Testis (tissue), 3 donors: Measurements from ENCODE around the gene PLSCR1. TPM values are rescaled to one million over a fixed set of nuclear protein-coding genes. Genes with fewer than 3 reads are reported as not detected.
"Not testable (repeated sequence)": the region's sequence is repeated elsewhere in the genome, so short reads cannot be mapped to it uniquely, and the experiment has no call there.

Experiments used
- DNase-seq: peaks from one replicate; pipeline ENCODE4 v3.0.0-alpha.2; 2019
- H3K27ac ChIP-seq, 2 donors: fragments of 200-600 bp; sonication (generic); one replicate each; pipeline ENCODE4 v1.5.1; 2019
- H3K27me3 ChIP-seq: fragments of 200-600 bp; sonication (generic); one replicate; pipeline ENCODE4 v1.5.1; 2019
- H3K36me3 ChIP-seq: fragments of 200-600 bp; sonication (generic); one replicate; pipeline ENCODE4 v1.5.1; 2017; ENCODE audit warnings: low read depth; ENCODE audit errors: missing control alignments
- H3K4me1 ChIP-seq: fragments of 200-600 bp; sonication (generic); one replicate; pipeline ENCODE4 v1.5.1; 2019
- H3K4me3 ChIP-seq, 2 donors: fragments of 200-600 bp; sonication (generic); one replicate each; pipeline ENCODE4 v1.5.1; 2017 to 2019
- H3K9me3 ChIP-seq: fragments of 200-600 bp; sonication (generic); one replicate; pipeline ENCODE4 v1.5.1; 2017
- CTCF ChIP-seq, 3 experiments: fragments of 450-650 bp in 2 of 3; fragments of 200-600 bp in 1 of 3; sonication (generic) in 1 of 3; IDR thresholded peaks; one replicate each; pipeline ENCODE4 v1.5.1; 2016 to 2019; ENCODE audit warnings: antibody characterized with exemption in 3 of 3, mild to moderate bottlenecking in 2 of 3, moderate library complexity in 1 of 3
- POLR2A ChIP-seq: fragments of 450-650 bp; IDR thresholded peaks from one replicate; pipeline ENCODE4 v1.6.1; 2017; ENCODE audit warnings: antibody characterized with exemption, mild to moderate bottlenecking, moderate library complexity
- WGBS, 2 donors: methylation state at CpG; one replicate each; pipeline ENCODE4 v1.1.5; 2018; 5-methylcytosine and 5-hydroxymethylcytosine counted together
- intact Hi-C: fragments of 100-400 bp; cut with DNase I; formaldehyde crosslinking; loops from one replicate; pipeline ENCODE4 v1.15.1; 2023; ENCODE audit warnings: low total_unique reads
- polyA plus RNA-seq: library from polyadenylated mRNA; stranded (reverse); fragments of 350-450 nt; fragmentation: Illumina TruSeq; extraction: RNeasy Lipid Tissue Mini Kit (QIAGEN cat#74804); gene quantifications from one replicate; pipeline ENCODE4 v1.2.3, GENCODE V29; 2014; ENCODE audit warnings: low read depth, low replicate concordance; ENCODE audit not compliant: insufficient read depth
- total RNA-seq, 2 donors: library from RNA; depleted of rRNA; stranded (reverse); fragments of >200 nt; gene quantifications; one replicate each; pipeline ENCODE4 v1.2.3, GENCODE V29; 2016

The PLSCR1 gene
- total and polyA plus RNA-seq, 3 donors from 2014 or later, result 32.1 to 83.4 (median 46.9) TPM

- Histone ChIP-seq H3K4me1 (no peaks in the 10 kb centered on the region), H3K27me3 (no peaks in the 10 kb centered on the region), H3K36me3 (no peaks in the 10 kb centered on the region), H3K9me3 (no peaks in the 10 kb centered on the region), H3K4me3 (no peak overlapping the region), H3K27ac (no peak overlapping the region)
- TF ChIP-seq CTCF (IDR thresholded peaks at IDR 0.05) (no peak), POLR2A (no peak)
- DNase-seq, result no peak
- intact Hi-C loops, result no loop called here
- WGBS, 2 donors, result 80 to 86% methylated on average over 2 of the region's 2 CpGs
Measured at GRCh38 chr3:146493761-146494160, 50.6 kb downstream of the PLSCR1 start.

- H3K9me3 ChIP-seq, result no peaks in the 10 kb centered on the region
- H3K27me3 ChIP-seq, result no peaks in the 10 kb centered on the region
- no peaks in the 10 kb centered on the region for H3K4me1 ChIP-seq
- no peak overlapping the region for H3K4me3 ChIP-seq
- no peak for TF ChIP-seq CTCF (IDR thresholded peaks at IDR 0.05)
- TF ChIP-seq POLR2A, result no peak
- 88 to 92% methylated on average over 2 of the region's 2 CpGs for WGBS, 2 donors
- H3K36me3 ChIP-seq, result no peaks in the 10 kb centered on the region
- intact Hi-C loops, result no loop called here
- H3K27ac ChIP-seq, result no peak overlapping the region
- DNase-seq, result no peak
Measured at GRCh38 chr3:146493221-146493620, 51.2 kb downstream of the PLSCR1 start.

- Histone ChIP-seq H3K36me3 (no peaks in the 10 kb centered on the region), H3K27me3 (no peaks in the 10 kb centered on the region), H3K27ac (no peak overlapping the region), H3K4me1 (no peaks in the 10 kb centered on the region), H3K4me3 (no peak overlapping the region), H3K9me3 (no peaks in the 10 kb centered on the region)
- TF ChIP-seq CTCF (IDR thresholded peaks at IDR 0.05), result no peak
- TF ChIP-seq POLR2A, result no peak
- intact Hi-C loops, result no loop called here
- WGBS, 2 donors, result 48 to 74% methylated on average over 2 of the region's 2 CpGs
- no peak for DNase-seq
Measured at GRCh38 chr3:146491303-146491702, 53.1 kb downstream of the PLSCR1 start.

- TF ChIP-seq POLR2A (no peak), CTCF (IDR thresholded peaks at IDR 0.05) (no peak)
- Histone ChIP-seq H3K4me1 (no peaks in the 10 kb centered on the region), H3K27ac (no peak overlapping the region), H3K36me3 (no peaks in the 10 kb centered on the region), H3K4me3 (no peak overlapping the region), H3K27me3 (no peaks in the 10 kb centered on the region), H3K9me3 (no peaks in the 10 kb centered on the region)
- intact Hi-C loops, result no loop called here
- DNase-seq, result no peak
Measured at GRCh38 chr3:146485297-146485696, 59.1 kb downstream of the PLSCR1 start.

GRCh38 chr3:146476094-146476740 is 68.2 kb downstream of the PLSCR1 start:
- WGBS, 2 donors, result 82 to 87% methylated on average over 3 to 6 of the region's 6 CpGs
- H3K27ac ChIP-seq, result no peak overlapping the region

GRCh38 chr3:146474976-146475375 is 69.4 kb downstream of the PLSCR1 start:
- H3K27me3 ChIP-seq, H3K4me3 ChIP-seq, DNase-seq, intact Hi-C loops, H3K36me3 ChIP-seq, H3K9me3 ChIP-seq, H3K4me1 ChIP-seq: not testable (repeated sequence)
- peak overlapping the region; percentile 25 to 31 for H3K27ac ChIP-seq
- 88 to 97% methylated on average over 2 of the region's 2 CpGs for WGBS, 2 donors

More at GRCh38 chr3:146476094-146476740, 68.2 kb downstream of the PLSCR1 start:
- intact Hi-C loops, result no loop called here
- H3K4me3 ChIP-seq, result no peak overlapping the region
- DNase-seq, result no peak
- H3K36me3 ChIP-seq, result no peaks in the 10 kb centered on the region
- no peak for TF ChIP-seq POLR2A
- no peak for TF ChIP-seq CTCF (IDR thresholded peaks at IDR 0.05)
- no peaks in the 10 kb centered on the region for H3K27me3 ChIP-seq
- peaks cover 3% of the 10 kb centered on the region for H3K4me1 ChIP-seq
- H3K9me3 ChIP-seq, result no peaks in the 10 kb centered on the region
